ENCODE results near the gene CPNE5. TPM values are rescaled to one million over a fixed set of nuclear protein-coding genes. Genes with fewer than 3 reads are reported as not detected.

The CPNE5 gene
- total RNA-seq, 1 donor from 2014 or later, result not detected

DNA sequence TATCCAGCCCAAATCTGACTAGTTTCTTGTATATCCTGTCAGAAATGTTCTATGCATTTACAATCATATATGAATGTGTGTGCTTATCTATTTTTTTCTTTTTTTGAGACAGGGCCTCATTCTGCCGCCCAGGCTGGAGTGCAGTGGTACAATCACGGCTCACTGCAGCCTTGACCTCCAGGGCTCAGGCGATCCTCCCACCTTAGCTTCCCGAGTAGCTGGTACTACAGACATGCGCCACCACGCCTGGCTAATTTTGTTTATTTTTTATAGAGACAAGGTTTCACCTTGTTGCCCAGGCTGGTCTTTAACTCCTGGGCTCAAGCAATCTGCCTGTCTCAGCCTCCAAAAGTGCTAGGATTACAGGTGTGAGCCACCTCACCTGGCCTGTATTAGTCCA is 144.6 kb downstream of the CPNE5 start:
- Mint-ChIP-seq H3K27ac (ENCODE audit: unreplicated experiment) (no peak overlapping the region), H3K27me3 (ENCODE audit: unreplicated experiment) (no peaks in the 10 kb centered on the region), H3K9me3 (ENCODE audit: unreplicated experiment) (no peaks in the 10 kb centered on the region)

GRCh38 chr6:36692861-36693702 is 146.2 kb downstream of the CPNE5 start:
- Mint-ChIP-seq H3K4me3 (ENCODE audit: unreplicated experiment) (no peak overlapping the region), H3K9me3 (ENCODE audit: unreplicated experiment) (no peaks in the 10 kb centered on the region), H3K36me3 (ENCODE audit: unreplicated experiment) (no peaks in the 10 kb centered on the region), H3K27me3 (ENCODE audit: unreplicated experiment) (no peaks in the 10 kb centered on the region), H3K27ac (ENCODE audit: unreplicated experiment) (no peak overlapping the region), H3K4me1 (ENCODE audit: unreplicated experiment) (no peaks in the 10 kb centered on the region)
- no peak for TF ChIP-seq CTCF (IDR thresholded peaks at IDR 0.05)
- no peak for DNase-seq (ENCODE audit: extremely low spot score, unreplicated experiment)

More for the DNA sequence above, 144.6 kb downstream of the CPNE5 start:
- no peak overlapping the region for H3K4me3 Mint-ChIP-seq (ENCODE audit: unreplicated experiment)
- no peaks in the 10 kb centered on the region for H3K4me1 Mint-ChIP-seq (ENCODE audit: unreplicated experiment)
- H3K36me3 Mint-ChIP-seq (ENCODE audit: unreplicated experiment), result no peaks in the 10 kb centered on the region
- DNase-seq (ENCODE audit: extremely low spot score, unreplicated experiment), result no peak
- TF ChIP-seq CTCF (IDR thresholded peaks at IDR 0.05), result no peak

- no peak for DNase-seq (ENCODE audit: extremely low spot score, unreplicated experiment)
- Mint-ChIP-seq H3K27me3 (ENCODE audit: unreplicated experiment) (no peaks in the 10 kb centered on the region), H3K9me3 (ENCODE audit: unreplicated experiment) (no peaks in the 10 kb centered on the region), H3K27ac (ENCODE audit: unreplicated experiment) (no peak overlapping the region), H3K4me1 (ENCODE audit: unreplicated experiment) (no peaks in the 10 kb centered on the region), H3K36me3 (ENCODE audit: unreplicated experiment) (peaks cover 1% of the 10 kb centered on the region), H3K4me3 (ENCODE audit: unreplicated experiment) (no peak overlapping the region)
- TF ChIP-seq CTCF (IDR thresholded peaks at IDR 0.05), result no peak
Observed at GRCh38 chr6:36692220-36692619, 147.0 kb downstream of the CPNE5 start.

DNA sequence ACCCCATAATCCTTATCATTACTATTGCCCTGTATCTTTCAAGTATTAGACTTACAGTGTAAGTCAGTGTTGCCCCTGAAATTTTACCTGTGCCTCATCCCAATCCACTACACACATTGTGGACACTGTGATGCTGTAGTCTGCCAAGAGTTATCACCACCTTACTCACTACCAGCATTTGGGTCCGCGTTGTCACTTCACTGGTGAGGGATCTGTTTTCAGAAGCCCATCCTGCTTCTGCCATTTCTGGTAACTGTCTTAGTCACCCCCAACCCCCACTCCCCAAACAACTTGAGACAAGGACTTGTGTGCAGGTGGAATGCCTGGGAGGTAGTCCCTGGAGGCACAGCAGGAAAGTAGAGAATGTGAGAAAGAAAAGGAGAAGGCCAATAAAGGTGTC is 147.6 kb downstream of the CPNE5 start:
- no peak overlapping the region for H3K27ac Mint-ChIP-seq (ENCODE audit: unreplicated experiment)
- DNase-seq (ENCODE audit: extremely low spot score, unreplicated experiment), result no peak
- no peaks in the 10 kb centered on the region for H3K4me1 Mint-ChIP-seq (ENCODE audit: unreplicated experiment)
- no peaks in the 10 kb centered on the region for H3K9me3 Mint-ChIP-seq (ENCODE audit: unreplicated experiment)
- no peak for TF ChIP-seq CTCF (IDR thresholded peaks at IDR 0.05)
- peaks cover 7% of the 10 kb centered on the region for H3K36me3 Mint-ChIP-seq (ENCODE audit: unreplicated experiment)
- no peaks in the 10 kb centered on the region for H3K27me3 Mint-ChIP-seq (ENCODE audit: unreplicated experiment)
- no peak overlapping the region for H3K4me3 Mint-ChIP-seq (ENCODE audit: unreplicated experiment)

DNA sequence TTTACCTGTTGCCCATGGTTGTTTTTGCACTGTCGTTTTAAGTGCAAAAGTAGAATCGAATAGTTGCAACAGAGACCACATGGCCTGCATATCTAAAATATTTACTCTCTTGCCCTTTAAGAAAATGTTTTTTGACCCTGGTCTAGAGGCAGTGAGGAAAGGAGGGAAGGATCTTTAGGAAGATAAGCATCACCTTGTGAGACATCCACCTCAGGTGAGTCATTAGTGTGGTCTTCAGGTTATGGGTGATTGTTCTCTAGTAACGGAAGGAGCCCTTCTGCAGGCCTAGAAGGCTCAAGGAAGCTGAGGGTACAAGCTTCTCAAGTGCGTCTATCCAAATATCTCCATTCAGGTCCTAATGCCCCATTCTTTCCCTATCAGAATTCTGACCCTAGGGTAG is 148.2 kb downstream of the CPNE5 start:
- Mint-ChIP-seq H3K36me3 (ENCODE audit: unreplicated experiment) (peaks cover 11% of the 10 kb centered on the region), H3K27me3 (ENCODE audit: unreplicated experiment) (no peaks in the 10 kb centered on the region), H3K9me3 (ENCODE audit: unreplicated experiment) (no peaks in the 10 kb centered on the region), H3K4me1 (ENCODE audit: unreplicated experiment) (no peaks in the 10 kb centered on the region), H3K27ac (ENCODE audit: unreplicated experiment) (no peak overlapping the region), H3K4me3 (ENCODE audit: unreplicated experiment) (no peak overlapping the region)
- DNase-seq (ENCODE audit: extremely low spot score, unreplicated experiment), result no peak
- no peak for TF ChIP-seq CTCF (IDR thresholded peaks at IDR 0.05)

Other genes with a start within 250 kb of the CPNE5 start
- 209 and 216 TPM in 2 replicates for gene SRSF3, start 245.1 kb downstream of the CPNE5 start, total RNA-seq
- 161 and 201 TPM in 2 replicates for gene CDKN1A, start 160.7 kb downstream of the CPNE5 start, total RNA-seq
- gene RAB44, start 141.6 kb downstream of the CPNE5 start, total RNA-seq, result not detected in 2 replicates
- gene PPIL1, start 35.4 kb upstream of the CPNE5 start, total RNA-seq, result 21.0 and 21.4 TPM in 2 replicates
- 71.2 and 73.2 TPM in 2 replicates for gene C6orf89, start 46.5 kb upstream of the CPNE5 start, total RNA-seq
- not detected in 2 replicates for gene PI16, start 115.3 kb upstream of the CPNE5 start, total RNA-seq
- 175 and 180 TPM in 2 replicates for gene MTCH1, start 146.8 kb upstream of the CPNE5 start, total RNA-seq
- gene FGD2, start 166.2 kb upstream of the CPNE5 start, total RNA-seq, result not detected in 2 replicates